Measurements from ENCODE around the gene POLR1A. TPM values are rescaled to one million over a fixed set of nuclear protein-coding genes. Genes with fewer than 3 reads are reported as not detected.

POLR1A gene
- total and polyA plus RNA-seq, 9 donors: 4.7 to 43.9 (median 23.1) TPM

DNA sequence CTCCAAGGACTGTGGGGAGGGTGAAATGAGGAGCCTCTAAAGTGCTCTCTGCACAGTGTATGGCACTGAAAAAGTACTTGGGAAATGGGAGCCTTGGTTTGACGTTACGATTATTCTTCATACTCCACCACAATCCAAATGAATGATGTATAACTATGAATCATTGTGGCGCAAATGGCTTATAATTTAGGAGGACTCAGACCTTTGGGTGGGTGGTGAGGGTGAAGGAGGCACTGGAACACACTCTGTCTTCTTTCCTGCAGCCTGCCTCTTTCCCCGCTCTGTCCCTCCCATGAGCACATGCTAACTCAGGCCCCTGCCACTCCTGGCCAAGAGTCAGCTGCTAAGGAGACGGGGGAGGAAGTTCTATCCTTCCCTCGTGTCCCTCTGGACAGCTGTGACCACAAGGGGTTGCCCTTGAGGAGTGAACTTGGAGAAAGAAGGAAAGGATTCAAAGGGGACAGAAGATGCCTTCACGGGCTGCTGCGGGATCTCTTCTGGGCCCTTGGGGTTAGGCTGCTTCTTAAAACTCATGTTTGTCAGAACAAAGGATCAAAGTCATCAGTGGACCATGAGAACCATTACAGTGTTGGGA lies 36.5 kb downstream of the POLR1A start:
- 68 to 84% (median 70%) methylated on average over 8 of the region's 8 CpGs for WGBS, 3 donors

DNA sequence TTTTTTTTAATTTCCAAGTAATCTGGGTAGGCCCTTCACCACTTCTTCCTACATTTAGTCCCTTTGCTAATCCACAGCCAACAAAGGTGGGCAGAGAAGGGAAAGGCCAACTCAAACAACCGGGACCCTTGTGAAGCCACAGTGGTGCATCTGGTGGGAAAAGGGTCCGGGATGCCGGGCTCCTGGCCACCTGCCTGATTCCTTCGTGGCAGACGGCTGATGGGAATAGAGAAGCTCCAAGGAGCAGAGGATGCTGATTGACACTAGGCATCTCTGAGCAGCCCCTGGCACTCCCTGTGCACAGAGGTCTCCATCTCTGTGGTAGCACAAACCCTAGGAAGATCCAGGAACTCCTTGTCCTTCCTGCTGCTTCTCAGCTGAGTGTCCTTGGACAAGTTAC lies 37.0 kb downstream of the POLR1A start:
- peaks cover 8% of the 10 kb centered on the region for H3K4me1 ChIP-seq (ENCODE audit: insufficient read depth)
- no peak overlapping the region for H3K4me3 ChIP-seq
- H3K27me3 ChIP-seq: no peaks in the 10 kb centered on the region
- no peaks in the 10 kb centered on the region for H3K36me3 ChIP-seq
- no peak overlapping the region for H3K27ac ChIP-seq
- TF ChIP-seq EP300 (IDR thresholded peaks at IDR 0.05): no peak
- TF ChIP-seq, protein P1, sequence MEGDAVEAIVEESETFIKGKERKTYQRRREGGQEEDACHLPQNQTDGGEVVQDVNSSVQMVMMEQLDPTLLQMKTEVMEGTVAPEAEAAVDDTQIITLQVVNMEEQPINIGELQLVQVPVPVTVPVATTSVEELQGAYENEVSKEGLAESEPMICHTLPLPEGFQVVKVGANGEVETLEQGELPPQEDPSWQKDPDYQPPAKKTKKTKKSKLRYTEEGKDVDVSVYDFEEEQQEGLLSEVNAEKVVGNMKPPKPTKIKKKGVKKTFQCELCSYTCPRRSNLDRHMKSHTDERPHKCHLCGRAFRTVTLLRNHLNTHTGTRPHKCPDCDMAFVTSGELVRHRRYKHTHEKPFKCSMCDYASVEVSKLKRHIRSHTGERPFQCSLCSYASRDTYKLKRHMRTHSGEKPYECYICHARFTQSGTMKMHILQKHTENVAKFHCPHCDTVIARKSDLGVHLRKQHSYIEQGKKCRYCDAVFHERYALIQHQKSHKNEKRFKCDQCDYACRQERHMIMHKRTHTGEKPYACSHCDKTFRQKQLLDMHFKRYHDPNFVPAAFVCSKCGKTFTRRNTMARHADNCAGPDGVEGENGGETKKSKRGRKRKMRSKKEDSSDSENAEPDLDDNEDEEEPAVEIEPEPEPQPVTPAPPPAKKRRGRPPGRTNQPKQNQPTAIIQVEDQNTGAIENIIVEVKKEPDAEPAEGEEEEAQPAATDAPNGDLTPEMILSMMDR (IDR thresholded peaks at IDR 0.05): no peak
- no peaks in the 10 kb centered on the region for H3K9me3 ChIP-seq
- no peak for DNase-seq
- intact Hi-C loops (cut with DNase I): loop anchor here in 1 of 4 donors (5.0 kb wide), 1 partner anchor 326 kb away; no protein-coding TSS in a partner anchor
- WGBS, 3 donors: 90 to 93% (median 90%) methylated on average over 5 of the region's 5 CpGs

More for the DNA sequence above, 36.5 kb downstream of the POLR1A start:
- H3K27ac ChIP-seq: no peak overlapping the region
- H3K27me3 ChIP-seq: no peaks in the 10 kb centered on the region
- no peaks in the 10 kb centered on the region for H3K36me3 ChIP-seq
- no peaks in the 10 kb centered on the region for H3K9me3 ChIP-seq
- no peak for DNase-seq
- intact Hi-C loops (cut with DNase I): loop anchor here in 1 of 4 donors (5.0 kb wide), 1 partner anchor 327 kb away; no protein-coding TSS in a partner anchor
- no peak overlapping the region for H3K4me3 ChIP-seq
- peaks cover 8% of the 10 kb centered on the region for H3K4me1 ChIP-seq (ENCODE audit: insufficient read depth)
- TF ChIP-seq POLR2A (IDR thresholded peaks at IDR 0.05): no peak
- TF ChIP-seq, protein P1 (IDR thresholded peaks at IDR 0.05): no peak
- TF ChIP-seq EP300 (IDR thresholded peaks at IDR 0.05): no peak

DNA sequence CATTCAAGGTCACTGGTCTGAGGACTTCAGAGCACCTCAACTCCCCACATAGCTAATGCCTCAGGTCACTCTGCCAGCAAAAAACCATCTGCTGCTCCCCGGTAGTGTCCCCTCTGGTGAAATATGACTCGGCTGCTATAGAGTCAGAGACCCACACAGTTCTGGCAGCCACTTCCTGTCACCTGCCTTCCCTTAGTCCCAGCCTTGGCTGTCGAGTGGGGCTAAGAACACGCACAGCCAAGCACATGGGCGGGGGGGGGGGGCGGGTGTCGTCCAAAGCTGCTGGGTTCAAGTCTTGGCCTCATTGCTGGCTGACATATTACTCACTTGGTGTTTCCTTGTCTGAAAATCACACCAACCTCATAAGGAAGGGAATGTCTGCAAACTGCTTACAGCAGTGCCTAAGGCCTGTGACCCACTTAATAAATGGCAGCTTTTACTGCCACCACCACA lies 37.5 kb downstream of the POLR1A start:
- DNase-seq: no peak
- Histone ChIP-seq H3K36me3 (no peaks in the 10 kb centered on the region), H3K27me3 (no peaks in the 10 kb centered on the region), H3K27ac (no peak overlapping the region), H3K4me1 (ENCODE audit: insufficient read depth) (peaks cover 8% of the 10 kb centered on the region), H3K4me3 (no peak overlapping the region), H3K9me3 (no peaks in the 10 kb centered on the region)
- 58 to 75% (median 73%) methylated on average over 7 of the region's 7 CpGs for WGBS, 3 donors
- intact Hi-C loops (cut with DNase I): loop anchor here in 1 of 4 donors (5.0 kb wide), 1 partner anchor 326 kb away; no protein-coding TSS in a partner anchor
- TF ChIP-seq EP300 (IDR thresholded peaks at IDR 0.05) (no peak), POLR2A (IDR thresholded peaks at IDR 0.05) (no peak)
- TF ChIP-seq, protein P1 (IDR thresholded peaks at IDR 0.05): no peak

DNA sequence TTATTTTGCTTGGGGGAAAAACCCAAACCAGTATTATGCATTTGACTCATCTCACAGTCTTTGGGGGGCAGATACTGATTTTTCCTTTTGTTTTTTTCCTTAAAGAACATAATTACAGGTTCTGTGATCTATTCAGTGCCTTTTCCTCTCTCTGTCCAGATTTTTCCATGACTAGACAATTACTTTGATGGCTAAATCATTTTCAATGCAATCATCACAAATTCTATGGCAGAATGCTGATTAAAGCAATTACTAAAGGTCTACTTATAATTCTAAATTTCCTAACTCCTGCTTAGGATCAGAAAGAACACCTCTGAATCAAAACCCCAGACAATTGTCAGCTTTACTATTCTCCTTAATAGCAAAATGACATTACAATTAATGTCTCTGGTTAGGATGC lies 38.8 kb downstream of the POLR1A start:
- TF ChIP-seq, protein P1 (IDR thresholded peaks at IDR 0.05): no peak
- TF ChIP-seq EP300 (IDR thresholded peaks at IDR 0.05) (no peak), POLR2A (IDR thresholded peaks at IDR 0.05) (no peak)
- H3K27me3 ChIP-seq: no peaks in the 10 kb centered on the region
- peaks cover 6% of the 10 kb centered on the region for H3K4me1 ChIP-seq (ENCODE audit: insufficient read depth)
- no peaks in the 10 kb centered on the region for H3K36me3 ChIP-seq
- intact Hi-C loops (cut with DNase I): loop anchor here in 1 of 4 donors (5.0 kb wide), 1 partner anchor 325 kb away; no protein-coding TSS in a partner anchor
- H3K4me3 ChIP-seq: no peak overlapping the region
- peak overlapping the region in 1 of 2 donors; percentile 2 for H3K27ac ChIP-seq
- no peaks in the 10 kb centered on the region for H3K9me3 ChIP-seq
- DNase-seq: no peak
